Keratinocyte (primary cell): ENCODE results near the gene ZBTB9. TPM values are rescaled to one million over a fixed set of nuclear protein-coding genes. Genes with fewer than 3 reads are reported as not detected.
A peak's percentile ranks its signal among the peaks of the same experiment; 100 is the strongest.

ENCODE experiments used
- DNase-seq: peaks from one replicate; pipeline ENCODE4 v3.0.0-alpha.2; 2011; ENCODE audit warnings: low read depth, missing footprints, low spot score
- FAIRE-seq: peaks from 2 replicates; lab custom pipeline; 2011; peaks lifted over from hg19 to GRCh38; lab: Jason Lieb, UNC
- H2AFZ ChIP-seq: 2 replicates; pipeline ENCODE4 v1.6.0; 2012; ENCODE audit warnings: low read length, control low read depth, inconsistent platforms; ENCODE audit not compliant: control insufficient read depth
- H3K27ac ChIP-seq: 2 replicates; pipeline ENCODE4 v1.5.1; 2011; ENCODE audit warnings: low read length; ENCODE audit not compliant: control insufficient read depth, insufficient read depth
- H3K27me3 ChIP-seq: 3 replicates; pipeline ENCODE4 v1.6.0; 2011; ENCODE audit warnings: low read length; ENCODE audit not compliant: control insufficient read depth, insufficient read depth; ENCODE audit errors: extremely low read depth
- H3K36me3 ChIP-seq, 2 experiments: 2 replicates in 1 of 2; 3 replicates in 1 of 2; pipeline ENCODE4 v1.5.1; 2011; ENCODE audit warnings: low read length in 2 of 2, mild to moderate bottlenecking in 1 of 2; ENCODE audit not compliant: control insufficient read depth in 2 of 2, insufficient read depth in 2 of 2; ENCODE audit errors: extremely low read depth in 1 of 2
- H3K4me1 ChIP-seq: 3 replicates; pipeline ENCODE4 v1.5.1; 2011; ENCODE audit warnings: low read length; ENCODE audit not compliant: control insufficient read depth, insufficient read depth; ENCODE audit errors: extremely low read depth
- H3K4me2 ChIP-seq: 3 replicates; pipeline ENCODE4 v1.6.0; 2011; ENCODE audit warnings: low read depth, low read length; ENCODE audit not compliant: control insufficient read depth, insufficient read depth; ENCODE audit errors: extremely low read depth
- H3K4me3 ChIP-seq, 3 experiments: fragments of 200-600 bp in 1 of 3; sonication (generic) in 1 of 3; 2 replicates in 2 of 3; 3 replicates in 1 of 3; pipeline ENCODE4 v1.5.1; 2011 to 2016; ENCODE audit warnings: low read length in 3 of 3, mild to moderate bottlenecking in 3 of 3, control low read depth in 2 of 3, inconsistent platforms in 1 of 3, low read depth in 1 of 3, mixed read lengths in 1 of 3, mixed run types in 1 of 3, moderate library complexity in 1 of 3; ENCODE audit not compliant: control insufficient read depth in 2 of 3, insufficient read depth in 2 of 3; ENCODE audit errors: extremely low read depth in 1 of 3
- H3K79me2 ChIP-seq: 2 replicates; pipeline ENCODE4 v1.6.0; 2012; ENCODE audit warnings: low read length; ENCODE audit not compliant: control insufficient read depth, insufficient read depth
- H3K9ac ChIP-seq: 3 replicates; pipeline ENCODE4 v1.6.0; 2011; ENCODE audit warnings: low read length; ENCODE audit not compliant: control insufficient read depth, insufficient read depth; ENCODE audit errors: extremely low read depth
- H3K9me1 ChIP-seq: 3 replicates; pipeline ENCODE4 v1.6.0; 2011; ENCODE audit warnings: low read length; ENCODE audit not compliant: control insufficient read depth, insufficient read depth; ENCODE audit errors: extremely low read depth
- H3K9me3 ChIP-seq: 2 replicates; pipeline ENCODE4 v1.5.1; 2012; ENCODE audit warnings: low read depth, low read length; ENCODE audit not compliant: control insufficient read depth
- H4K20me1 ChIP-seq: 3 replicates; pipeline ENCODE4 v1.6.0; 2011; ENCODE audit warnings: low read length; ENCODE audit not compliant: control insufficient read depth, insufficient read depth; ENCODE audit errors: extremely low read depth
- CTCF ChIP-seq, 3 experiments: IDR thresholded peaks in 1 of 3; conservative IDR thresholded peaks in 1 of 3; optimal IDR thresholded peaks in 1 of 3; 2 replicates in 2 of 3; 3 replicates in 1 of 3; pipeline versions ENCODE3 to v1.5.1; 2011; ENCODE audit warnings: low read length in 3 of 3, mild to moderate bottlenecking in 3 of 3, moderate library complexity in 2 of 3, control low read depth in 1 of 3, inconsistent platforms in 1 of 3; ENCODE audit not compliant: insufficient read depth in 2 of 3; ENCODE audit errors: extremely low read depth in 1 of 3
- EZH2 ChIP-seq: IDR thresholded peaks from one replicate; pipeline ENCODE4 v1.6.1; 2012; ENCODE audit warnings: inconsistent platforms, mild to moderate bottlenecking, low read length, moderate library complexity
- dilution Hi-C: fragments of 300-500 bp; cut with MboI; formaldehyde crosslinking; loops from one replicate; pipeline ENCODE4 v1.7.0; 2020; ENCODE audit warnings: low sequenced_read_pairs; ENCODE audit not compliant: extremely low pct_ligation_motif_present
- polyA plus RNA-seq, 5 experiments: library from polyadenylated mRNA; depleted of rRNA in 3 of 5; stranded (reverse) in 3 of 5; stranded (forward) in 1 of 5; unstranded in 1 of 5; fragments of >200 nt; gene quantifications; 1 replicate in 1 of 5; 2 replicates in 3 of 5; 3 replicates in 1 of 5; pipeline versions ENCODE4 v1.2.1 to v1.2.3, GENCODE V29; 2011 to 2012; ENCODE audit warnings: missing spikeins in 2 of 5, low read depth in 1 of 5, low replicate concordance in 1 of 5

ZBTB9 gene
- polyA plus RNA-seq, 1 donor (not counting 4 experiments of a cell fraction or from before 2014, with no cell fraction given): 7.8 TPM

DNA sequence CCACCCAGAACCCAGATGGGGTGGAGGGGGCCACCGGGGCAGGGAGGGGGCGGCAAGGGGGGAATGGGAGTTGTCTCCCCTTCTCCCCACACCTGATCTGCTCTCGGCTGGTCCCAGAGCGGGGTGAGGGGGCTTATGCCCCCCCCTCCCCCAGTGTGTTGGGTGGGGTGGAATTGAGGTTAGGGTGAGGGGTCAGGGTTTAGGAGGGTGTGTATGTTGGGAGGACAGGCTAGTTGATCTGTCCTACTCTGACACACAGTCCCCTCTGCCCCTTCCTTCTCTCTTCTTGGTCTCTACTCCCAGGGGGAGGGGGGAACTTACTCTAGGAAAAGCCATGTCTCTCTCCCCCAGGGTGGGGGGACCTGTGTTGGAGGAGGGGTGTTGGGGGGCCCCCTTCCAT, 1.9 kb upstream of the ZBTB9 start:
- Histone ChIP-seq H3K79me2 (peaks cover 18% of the 10 kb centered on the region), H3K4me3 (no peak overlapping the region), H4K20me1 (no peaks in the 10 kb centered on the region), H3K9me1 (peaks cover 2% of the 10 kb centered on the region), H2AFZ (no peak overlapping the region), H3K9me3 (no peaks in the 10 kb centered on the region), H3K27ac (no peak overlapping the region), H3K4me1 (peaks cover 5% of the 10 kb centered on the region), H3K4me2 (no peak overlapping the region), H3K36me3 (peaks cover 10 to 14% of the 10 kb centered on the region in 2 experiments), H3K27me3 (no peaks in the 10 kb centered on the region), H3K9ac (no peak overlapping the region)
- TF ChIP-seq EZH2 (no peak), CTCF (optimal IDR thresholded peaks at IDR 0.05 in 1 of 3, IDR thresholded peaks at IDR 0.05 in 1 of 3, conservative IDR thresholded peaks at IDR 0.05 in 1 of 3; ENCODE audit: extremely low read depth in 1 of 3, insufficient read depth in 2 of 3, low read length in 3 of 3) (no peak)
- dilution Hi-C loops: no loop called here
- FAIRE-seq: no peak
- DNase-seq: no peak

DNA sequence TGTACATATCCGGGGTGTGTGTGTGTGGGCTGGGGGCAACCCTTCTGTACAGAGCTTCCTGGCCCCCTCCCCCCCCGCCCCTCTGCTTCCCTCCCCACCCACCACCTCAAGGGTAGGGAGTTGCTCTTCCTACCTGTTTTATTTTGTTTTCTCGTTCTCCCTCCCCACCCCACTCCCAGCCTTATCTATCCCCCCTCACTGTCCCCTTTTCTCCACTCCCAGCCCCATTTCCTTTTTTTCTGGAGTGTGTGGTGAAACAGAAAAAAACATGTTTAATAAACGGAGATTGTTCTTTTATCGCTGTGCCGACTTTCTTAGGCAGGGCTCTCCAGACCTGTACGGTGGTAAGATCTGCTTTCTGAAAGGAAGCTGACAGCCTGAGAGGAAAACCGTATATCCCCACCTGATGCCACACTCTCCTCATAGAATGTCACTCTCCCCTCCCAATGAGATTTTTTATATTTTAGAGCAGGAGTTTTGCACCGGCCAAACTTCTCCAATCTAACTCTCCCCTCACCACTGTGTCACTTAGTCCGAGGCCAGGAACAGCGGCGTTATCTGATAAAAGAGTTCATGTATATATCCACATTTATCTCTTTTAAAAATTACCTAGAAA, 875 bp upstream of the ZBTB9 start:
- peaks cover 2% of the 10 kb centered on the region for H3K9me1 ChIP-seq
- no peaks in the 10 kb centered on the region for H3K27me3 ChIP-seq
- peak overlapping the region; percentile 67 to 93 (median 91) for H3K4me3 ChIP-seq
- H3K9me3 ChIP-seq: no peaks in the 10 kb centered on the region
- peak overlapping the region; percentile 68 for H3K27ac ChIP-seq
- H4K20me1 ChIP-seq: no peaks in the 10 kb centered on the region
- dilution Hi-C loops: no loop called here
- H3K4me2 ChIP-seq: peak overlapping the region; percentile 81
- no peak for TF ChIP-seq CTCF (optimal IDR thresholded peaks at IDR 0.05 in 1 of 3, IDR thresholded peaks at IDR 0.05 in 1 of 3, conservative IDR thresholded peaks at IDR 0.05 in 1 of 3; ENCODE audit: extremely low read depth in 1 of 3, insufficient read depth in 2 of 3, low read length in 3 of 3)
- TF ChIP-seq EZH2: no peak
- H3K4me1 ChIP-seq: peaks cover 5% of the 10 kb centered on the region
- DNase-seq (no peak), FAIRE-seq (no peak)
- H3K9ac ChIP-seq: peak overlapping the region; percentile 84
- peaks cover 18% of the 10 kb centered on the region for H3K79me2 ChIP-seq
- H2AFZ ChIP-seq: no peak overlapping the region
- peaks cover 6 to 10% of the 10 kb centered on the region in 2 experiments for H3K36me3 ChIP-seq
